HG03432 (cell line): ENCODE data around the gene NDP.
"Not testable (repeated sequence)": the region's sequence is repeated elsewhere in the genome, so short reads cannot be mapped to it uniquely, and the experiment has no call there.

Experiments
- ATAC-seq: cut with Tn5 transposase; IDR thresholded peaks from one replicate; pipeline ENCODE4 v1.9.1; 2021; ENCODE audit warnings: mild to moderate bottlenecking, moderate library complexity; ENCODE audit not compliant: unreplicated experiment

The NDP gene

DNA sequence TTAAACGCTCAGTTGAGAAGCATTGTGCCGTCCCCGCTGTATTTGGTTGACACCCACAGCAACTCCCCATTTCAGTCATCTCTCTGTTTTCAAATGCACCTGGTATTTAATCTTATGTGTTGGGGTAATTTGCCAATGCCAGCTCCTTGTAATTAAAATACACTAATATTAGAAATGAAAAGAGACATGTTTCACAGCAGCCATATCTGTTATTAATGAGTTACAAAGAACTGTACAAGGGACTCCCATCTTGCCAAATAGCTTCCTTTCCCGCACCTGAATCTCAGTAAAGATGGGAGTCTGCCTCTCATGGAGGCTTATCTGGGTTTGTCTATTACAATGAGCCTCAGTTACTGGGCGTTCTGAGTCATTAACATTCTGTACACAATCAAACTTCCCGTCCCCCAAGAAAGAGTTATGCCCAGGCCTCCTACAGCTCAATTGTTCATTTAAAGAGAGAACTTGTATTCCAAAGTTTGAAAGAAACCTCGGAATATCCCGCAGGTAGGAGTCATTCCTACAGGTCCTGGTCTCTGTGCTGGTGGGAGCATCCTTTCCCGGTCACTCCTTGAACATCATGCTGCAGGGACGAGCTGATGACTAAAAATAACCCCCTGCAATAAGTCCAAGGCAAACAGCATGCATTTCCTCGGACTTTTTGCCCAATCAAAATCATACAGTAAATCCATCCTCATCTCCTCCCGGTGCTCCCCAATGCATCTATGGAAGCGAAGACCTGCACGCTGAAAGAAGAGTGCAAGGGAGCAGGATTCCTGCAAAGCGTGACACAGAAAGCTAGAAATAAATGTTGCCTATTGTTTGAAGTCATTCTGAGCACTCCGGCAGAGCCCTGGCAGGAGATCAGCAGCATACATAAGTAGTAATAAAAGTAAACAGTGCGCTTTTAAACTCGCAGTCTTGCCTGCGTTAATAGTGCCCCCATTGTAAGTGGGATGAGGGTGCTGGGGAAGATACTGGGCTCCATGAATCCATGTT, 926 bp downstream of the NDP start:
- ATAC-seq = no peak

GRCh38 chrX:43970528-43970927, 2.7 kb downstream of the NDP start:
- no peak for ATAC-seq

DNA sequence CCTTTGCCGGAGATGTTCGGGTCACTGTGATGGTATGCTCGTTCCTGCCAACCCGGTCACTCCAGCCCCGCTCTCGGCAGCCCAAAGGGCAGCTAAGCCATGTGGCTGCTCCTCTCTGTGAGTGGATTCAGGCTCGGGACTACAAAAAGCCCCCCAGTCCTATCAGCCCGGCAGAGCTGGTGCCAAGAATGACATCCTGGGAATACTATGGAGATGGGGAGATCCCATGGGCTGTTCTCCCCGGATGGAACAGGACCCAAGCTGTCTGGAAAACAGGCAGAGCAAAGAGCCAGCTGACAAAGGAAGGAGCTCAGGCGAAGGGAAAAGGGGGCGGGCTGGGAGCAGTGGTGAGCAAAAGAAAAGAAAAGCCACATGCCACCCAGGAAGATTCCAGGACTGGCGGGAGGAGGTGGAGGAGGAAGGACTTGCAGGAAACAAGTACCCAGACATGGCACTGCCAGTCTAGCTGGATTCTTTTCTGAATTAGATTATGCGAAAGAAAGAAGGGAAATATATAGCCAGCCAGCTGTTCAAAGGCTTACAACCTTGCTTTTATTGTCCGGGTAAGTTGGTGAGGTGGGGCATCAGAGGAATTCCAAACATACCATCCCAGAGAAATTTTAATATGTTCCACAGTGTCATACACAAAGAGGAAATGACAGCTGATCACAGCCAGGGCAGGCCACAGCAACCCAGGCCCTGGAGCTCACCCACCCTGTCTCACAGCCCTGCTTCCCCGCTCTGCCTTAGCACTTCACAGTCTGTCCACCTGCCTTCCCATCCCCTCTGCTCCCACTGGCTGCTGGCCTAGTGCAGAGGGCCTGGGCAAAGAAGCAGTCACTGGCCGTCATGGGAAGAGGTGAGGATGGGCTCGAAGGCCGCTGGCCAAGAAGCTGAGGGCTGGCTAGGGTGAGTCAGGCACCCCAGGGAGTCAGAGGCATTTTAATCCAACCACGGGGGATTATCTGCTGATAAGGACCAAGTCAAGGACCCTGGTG, 3.4 kb downstream of the NDP start:
- ATAC-seq = no peak

- ATAC-seq = no peak
These were observed 4.8 kb downstream of the NDP start for GRCh38 chrX:43968359-43968781.

DNA sequence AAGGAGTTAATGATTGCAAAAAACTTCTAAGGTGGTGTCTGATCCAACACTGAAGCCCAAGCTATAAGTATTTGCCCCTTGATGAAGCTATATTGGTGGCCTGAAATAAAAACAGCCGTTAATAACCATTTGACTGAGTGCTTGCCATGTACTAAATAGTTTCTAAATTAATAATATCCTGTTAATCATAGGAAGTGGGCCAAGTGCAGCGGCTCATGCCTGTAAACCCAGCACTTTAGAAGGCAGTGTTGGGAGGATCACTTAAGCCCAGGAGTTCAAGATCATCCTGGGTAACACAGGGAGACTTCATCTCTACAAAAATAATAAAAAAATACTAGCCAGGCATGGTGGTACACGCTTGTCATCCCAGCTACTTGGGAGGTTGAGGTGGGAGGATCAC, 8.3 kb downstream of the NDP start:
- no peak for ATAC-seq

GRCh38 chrX:43963726-43964125, 9.5 kb downstream of the NDP start:
- no peak for ATAC-seq

DNA sequence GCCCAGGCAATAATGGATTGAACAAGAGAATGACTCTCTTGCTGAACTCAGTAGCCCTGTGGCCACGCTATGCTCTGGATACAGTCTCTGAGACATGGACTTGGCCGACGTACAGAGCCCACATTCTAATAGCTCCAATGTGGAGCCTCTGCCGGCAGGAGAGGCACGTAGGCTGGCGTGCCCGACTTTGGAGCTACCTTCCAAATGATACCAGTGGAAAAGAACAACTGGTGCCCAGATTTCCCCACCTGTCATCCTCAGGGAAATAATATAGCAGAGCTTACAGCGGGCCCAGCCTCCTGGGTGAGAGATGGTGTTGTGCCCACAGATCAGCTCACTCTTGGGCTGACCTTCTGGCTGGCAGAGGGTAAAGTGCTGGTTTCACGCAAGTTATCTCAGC, 10.6 kb downstream of the NDP start:
- no peak for ATAC-seq

GRCh38 chrX:43961699-43962098, 11.5 kb downstream of the NDP start:
- ATAC-seq = no peak

DNA sequence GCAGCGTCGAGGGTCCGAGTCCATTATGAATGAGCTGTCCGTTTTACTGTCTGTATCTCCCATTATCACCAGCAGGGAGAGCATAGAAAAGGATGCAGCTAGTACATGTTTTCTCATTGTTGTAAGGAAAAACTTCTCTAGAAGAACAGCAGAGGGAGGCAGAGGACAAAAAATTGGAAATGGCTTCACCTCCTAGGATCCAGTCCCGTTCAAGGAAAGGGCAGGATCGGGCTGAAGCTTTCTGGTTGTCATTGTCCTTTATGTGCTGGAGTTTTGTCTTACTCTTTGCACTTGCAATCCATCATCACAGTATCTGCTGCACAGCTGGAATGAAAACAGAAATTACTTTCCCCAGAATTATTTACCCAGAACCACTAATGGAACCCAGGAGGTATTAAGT, 14.7 kb downstream of the NDP start:
- no peak for ATAC-seq

DNA sequence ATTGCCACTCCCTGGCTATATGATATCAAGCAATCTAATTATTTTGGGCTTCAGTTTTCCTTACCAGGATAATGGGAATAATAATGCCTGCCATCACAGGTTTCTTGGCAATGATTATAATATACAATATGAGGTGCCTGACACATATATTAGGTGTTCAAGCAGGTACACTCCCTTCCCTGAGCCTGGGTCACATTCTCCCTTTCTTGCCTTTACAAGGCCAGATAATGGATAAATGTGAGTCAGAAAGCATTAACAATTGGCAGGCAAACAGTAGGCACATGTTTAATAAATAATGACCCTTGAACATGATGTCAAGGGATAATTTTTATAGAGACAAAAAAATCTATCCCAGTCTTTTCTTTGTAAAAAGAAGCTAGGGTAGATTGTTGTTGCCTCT, 17.2 kb downstream of the NDP start:
- no peak for ATAC-seq

GRCh38 chrX:43953218-43953617, 20.0 kb downstream of the NDP start:
- ATAC-seq = no peak

DNA sequence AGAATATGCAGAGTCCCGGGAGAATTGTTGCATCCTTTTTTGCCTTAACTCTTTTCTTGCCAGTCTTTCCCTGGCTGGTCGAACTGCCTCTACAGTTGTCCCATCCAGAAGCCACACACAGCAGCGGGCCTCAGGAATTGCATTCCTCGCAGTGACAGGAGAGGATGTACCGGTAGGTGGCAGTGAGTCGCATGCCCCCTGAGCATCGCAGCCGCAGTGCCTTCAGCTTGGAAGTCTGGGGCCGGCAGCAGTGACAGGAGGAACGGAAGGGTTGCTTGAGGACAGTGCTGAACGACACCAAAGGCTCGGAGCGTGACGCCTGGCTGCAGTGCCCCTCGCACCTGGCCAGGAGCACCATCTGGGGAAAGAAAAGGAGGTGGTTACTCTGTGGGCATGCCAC, 23.5 kb downstream of the NDP start:
- ATAC-seq = no peak

GRCh38 chrX:43940816-43941474, 32.2 kb downstream of the NDP start:
- no peak for ATAC-seq

DNA sequence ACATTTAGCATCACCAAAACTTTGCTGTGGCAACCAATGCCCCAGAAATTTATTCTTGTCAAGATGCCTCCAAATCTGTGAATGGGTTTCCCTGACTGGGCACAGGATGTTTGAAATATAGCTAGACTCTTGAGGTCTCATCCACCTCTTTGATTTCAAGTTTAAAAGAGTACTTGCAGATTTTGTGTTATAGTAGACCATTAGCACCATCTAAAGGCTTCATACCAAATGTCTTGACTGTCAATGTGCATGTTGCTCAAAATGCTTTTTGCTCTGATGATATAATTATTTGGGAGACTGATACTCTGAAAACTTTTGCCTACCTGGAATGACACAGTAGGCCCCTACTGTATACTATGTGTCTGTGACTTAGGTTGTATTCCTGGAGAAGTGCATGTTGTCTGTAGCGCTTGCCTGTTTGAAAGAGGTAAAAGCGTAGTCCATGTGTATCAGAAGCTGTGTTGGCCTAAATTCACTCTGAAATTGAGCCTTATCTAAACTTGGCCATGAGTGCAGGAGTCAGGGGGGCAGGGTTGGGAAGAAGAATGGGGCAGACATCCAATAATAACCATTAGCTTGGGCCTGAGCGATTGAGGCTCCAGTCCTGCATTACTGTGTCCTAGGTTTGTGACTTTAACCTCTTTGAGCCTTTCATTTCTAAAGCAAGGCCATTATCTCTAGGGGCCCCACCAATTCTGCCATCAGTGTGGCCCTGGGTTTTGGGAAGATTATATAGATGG, 33.8 kb downstream of the NDP start:
- no peak for ATAC-seq

- not testable (repeated sequence) for ATAC-seq
These were observed 51.2 kb downstream of the NDP start for GRCh38 chrX:43922032-43922431.

DNA sequence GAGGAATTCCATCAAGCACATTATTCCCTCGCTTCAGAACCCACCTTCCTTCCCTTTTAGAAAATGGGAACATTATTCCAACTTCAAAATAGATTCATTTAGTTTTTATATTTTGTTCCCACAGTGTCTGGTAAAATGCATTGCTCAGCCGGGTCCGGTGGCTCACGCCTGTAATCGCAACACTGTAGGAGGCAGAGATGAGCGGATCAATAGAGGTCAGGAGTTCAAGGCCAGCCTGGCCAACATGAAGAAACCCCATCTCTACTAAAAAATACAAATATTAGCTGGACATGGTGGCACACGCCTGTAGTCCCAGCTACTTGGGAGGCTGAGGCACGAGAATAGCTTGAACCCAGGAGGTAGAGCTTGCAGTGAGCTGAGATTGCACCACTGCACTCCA, 62.4 kb downstream of the NDP start:
- ATAC-seq = not testable (repeated sequence)

DNA sequence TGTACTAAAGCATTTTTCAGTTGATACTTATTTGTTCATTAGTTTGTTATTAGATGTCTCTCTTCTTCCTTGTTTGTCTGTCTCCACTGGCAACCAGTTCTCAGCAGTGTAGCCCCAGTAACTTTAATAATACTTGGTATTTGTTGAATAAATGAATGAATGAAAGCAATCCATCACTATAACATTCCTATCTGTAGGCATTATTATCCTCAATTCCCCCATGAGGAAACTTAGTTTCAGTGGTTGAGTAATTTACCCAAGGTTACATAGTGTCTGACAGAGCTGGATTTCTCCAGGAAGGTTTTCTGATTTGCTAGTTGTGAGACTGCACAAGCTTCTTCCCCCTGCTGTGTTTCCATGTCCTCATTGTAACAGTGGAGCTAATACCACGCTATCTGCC, 63.2 kb downstream of the NDP start:
- ATAC-seq = no peak

DNA sequence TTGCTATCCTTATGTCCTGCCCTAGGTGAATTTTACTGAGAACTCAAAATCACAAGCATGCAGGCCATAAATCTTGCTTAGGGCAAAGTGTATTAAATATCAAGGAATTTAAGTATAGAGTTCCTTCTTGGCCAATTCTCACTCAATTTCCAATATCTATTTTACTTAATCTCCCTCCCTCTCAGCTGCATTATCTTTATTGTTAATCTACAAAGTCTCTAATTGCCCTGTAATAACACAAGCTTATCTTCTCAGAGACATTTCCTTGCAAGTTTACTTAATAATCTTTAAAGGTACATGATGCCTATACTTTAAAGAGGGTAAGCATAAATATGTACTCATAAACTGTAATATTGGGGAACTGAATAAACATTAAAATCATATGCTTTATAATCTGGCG, 64.0 kb downstream of the NDP start:
- no peak for ATAC-seq

- no peak for ATAC-seq
These were observed 73.0 kb downstream of the NDP start for GRCh38 chrX:43899878-43900815.
